ENCODE results near the gene ELAVL3.
"Not testable (repeated sequence)": the region's sequence is repeated elsewhere in the genome, so short reads cannot be mapped to it uniquely, and the experiment has no call there.

ELAVL3 gene

DNA sequence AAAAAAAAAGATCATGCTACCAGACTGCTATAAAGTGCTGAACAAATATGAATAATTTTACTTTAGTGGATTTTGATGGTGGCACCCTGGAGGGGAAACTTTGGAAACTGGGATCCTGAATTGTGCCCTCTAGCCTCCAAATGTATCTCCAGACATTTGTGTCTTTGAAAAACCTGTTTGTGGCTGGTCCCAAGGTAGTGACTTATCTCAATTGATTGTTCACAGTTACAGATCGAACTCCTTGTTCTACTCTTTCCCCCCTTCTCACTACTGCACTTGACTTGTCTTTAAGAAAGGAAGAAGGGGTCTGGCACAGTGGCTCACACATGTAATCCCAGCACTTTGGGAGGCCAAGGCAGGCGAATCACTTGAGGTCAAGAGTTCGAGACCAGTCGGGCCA, 72.3 kb downstream of the ELAVL3 start:
- no peak overlapping the region for H3K4me3 ChIP-seq (ENCODE audit: low read depth, low read length)
- TF ChIP-seq, protein P1, sequence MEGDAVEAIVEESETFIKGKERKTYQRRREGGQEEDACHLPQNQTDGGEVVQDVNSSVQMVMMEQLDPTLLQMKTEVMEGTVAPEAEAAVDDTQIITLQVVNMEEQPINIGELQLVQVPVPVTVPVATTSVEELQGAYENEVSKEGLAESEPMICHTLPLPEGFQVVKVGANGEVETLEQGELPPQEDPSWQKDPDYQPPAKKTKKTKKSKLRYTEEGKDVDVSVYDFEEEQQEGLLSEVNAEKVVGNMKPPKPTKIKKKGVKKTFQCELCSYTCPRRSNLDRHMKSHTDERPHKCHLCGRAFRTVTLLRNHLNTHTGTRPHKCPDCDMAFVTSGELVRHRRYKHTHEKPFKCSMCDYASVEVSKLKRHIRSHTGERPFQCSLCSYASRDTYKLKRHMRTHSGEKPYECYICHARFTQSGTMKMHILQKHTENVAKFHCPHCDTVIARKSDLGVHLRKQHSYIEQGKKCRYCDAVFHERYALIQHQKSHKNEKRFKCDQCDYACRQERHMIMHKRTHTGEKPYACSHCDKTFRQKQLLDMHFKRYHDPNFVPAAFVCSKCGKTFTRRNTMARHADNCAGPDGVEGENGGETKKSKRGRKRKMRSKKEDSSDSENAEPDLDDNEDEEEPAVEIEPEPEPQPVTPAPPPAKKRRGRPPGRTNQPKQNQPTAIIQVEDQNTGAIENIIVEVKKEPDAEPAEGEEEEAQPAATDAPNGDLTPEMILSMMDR (IDR thresholded peaks at IDR 0.05; ENCODE audit: low read depth, low read length): no peak

- not testable (repeated sequence) for H3K4me3 ChIP-seq (ENCODE audit: low read depth, low read length)
Observed at GRCh38 chr19:11406703-11407236, 74.1 kb downstream of the ELAVL3 start.

- no peak overlapping the region for H3K4me3 ChIP-seq (ENCODE audit: low read depth, low read length)
- TF ChIP-seq, protein P1 (IDR thresholded peaks at IDR 0.05; ENCODE audit: low read depth, low read length): no peak
Observed at GRCh38 chr19:11405846-11406643, 74.8 kb downstream of the ELAVL3 start.

GRCh38 chr19:11404588-11405222, 76.1 kb downstream of the ELAVL3 start:
- TF ChIP-seq, protein P1 (IDR thresholded peaks at IDR 0.05; ENCODE audit: low read depth, low read length): no peak

GRCh38 chr19:11401808-11402543, 78.9 kb downstream of the ELAVL3 start:
- H3K4me3 ChIP-seq (ENCODE audit: low read depth, low read length): no peak overlapping the region
- TF ChIP-seq, protein P1 (IDR thresholded peaks at IDR 0.05; ENCODE audit: low read depth, low read length): no peak

More at GRCh38 chr19:11404588-11405222, 76.1 kb downstream of the ELAVL3 start:
- no peak overlapping the region for H3K4me3 ChIP-seq (ENCODE audit: low read depth, low read length)

All from WI38 (cell line).